Anterior cingulate cortex (tissue), 58 donors: Measurements from ENCODE around the gene CYTH4.

Experiments
- DNase-seq, 58 donors: peaks; one replicate each; lab custom pipeline; 2025; lab: John Stamatoyannopoulos, UW

The CYTH4 gene

DNA sequence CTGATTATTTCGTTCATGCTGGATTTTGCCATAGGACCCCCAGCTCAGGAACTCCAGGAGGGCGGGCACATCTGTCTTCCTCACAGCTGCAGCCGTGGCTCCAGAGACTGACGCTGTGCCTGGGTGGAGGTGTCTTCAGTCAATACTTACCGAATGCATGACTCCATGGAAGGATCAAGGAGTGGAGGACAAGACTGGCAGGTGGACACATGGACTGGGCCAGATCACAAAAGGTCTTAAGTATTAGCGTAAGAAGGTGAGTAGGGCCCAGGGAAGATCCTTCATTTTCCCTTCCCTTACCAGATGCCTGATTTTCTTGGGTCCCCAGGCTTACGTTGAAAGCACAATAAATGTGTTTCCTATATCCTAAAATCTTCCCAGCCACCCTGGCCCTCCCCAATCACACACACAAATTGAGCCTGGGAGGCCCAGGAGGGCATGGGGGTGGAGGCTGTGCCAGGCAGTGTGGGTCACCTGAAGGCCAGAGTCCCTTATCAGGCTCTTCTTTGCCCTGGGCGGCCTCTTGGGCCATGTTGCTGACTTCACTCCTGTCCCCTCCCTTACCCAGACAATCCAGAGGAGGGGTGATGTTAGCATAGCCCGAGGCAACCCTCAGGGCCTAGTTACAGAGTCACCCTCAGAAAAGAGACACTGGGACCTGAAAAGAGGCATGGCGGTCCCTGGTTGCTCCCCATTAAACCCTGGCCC lies 56.4 kb downstream of the CYTH4 start:
- DNase-seq: no peak

DNA sequence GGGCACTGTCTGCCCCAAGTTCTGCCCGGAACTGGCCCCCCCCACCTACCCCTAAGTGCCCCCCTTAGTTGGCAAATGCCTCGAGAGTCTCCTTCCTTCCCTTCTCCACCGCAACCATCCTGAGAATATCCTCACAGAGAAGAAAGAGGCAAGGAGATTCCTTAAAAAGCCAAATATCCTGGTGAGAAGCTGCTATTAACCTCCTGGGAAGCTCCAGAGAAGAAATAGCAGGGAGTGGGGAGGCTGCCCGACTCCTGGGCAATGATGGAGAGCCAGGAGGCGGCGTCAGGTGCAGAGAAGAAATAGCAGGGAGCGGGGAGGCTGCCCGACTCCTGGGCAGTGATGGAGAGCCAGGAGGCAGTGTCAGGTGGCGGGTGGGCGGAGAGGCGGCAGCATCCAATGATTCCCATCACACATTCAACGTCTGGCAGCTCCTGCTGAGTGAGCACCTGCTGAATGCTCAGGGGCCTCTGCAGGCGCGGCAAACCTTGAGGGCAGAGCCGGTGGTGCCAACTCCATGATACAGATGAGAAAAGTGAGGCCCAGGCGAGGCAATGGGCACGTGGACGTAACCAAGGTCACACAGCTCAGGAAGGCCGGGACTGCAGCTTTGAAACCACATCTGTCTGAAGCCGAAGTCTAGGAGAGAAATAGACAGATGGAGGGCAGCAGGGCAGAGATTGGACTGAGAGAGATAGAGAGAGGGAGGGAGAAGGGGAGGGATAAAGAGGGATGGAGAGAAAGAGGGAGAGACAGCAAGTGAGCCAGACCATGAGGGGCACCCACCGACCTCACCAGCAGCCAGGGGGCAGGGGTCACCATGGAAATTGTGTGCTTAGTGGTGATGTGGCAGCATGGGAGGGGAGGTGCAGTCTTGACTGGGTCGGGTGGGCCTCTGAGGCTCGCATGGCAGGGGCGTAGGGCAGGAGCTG lies 58.3 kb downstream of the CYTH4 start:
- DNase-seq: peak in 38 of 58 donors; percentile 16 to 81 (median 48)

DNA sequence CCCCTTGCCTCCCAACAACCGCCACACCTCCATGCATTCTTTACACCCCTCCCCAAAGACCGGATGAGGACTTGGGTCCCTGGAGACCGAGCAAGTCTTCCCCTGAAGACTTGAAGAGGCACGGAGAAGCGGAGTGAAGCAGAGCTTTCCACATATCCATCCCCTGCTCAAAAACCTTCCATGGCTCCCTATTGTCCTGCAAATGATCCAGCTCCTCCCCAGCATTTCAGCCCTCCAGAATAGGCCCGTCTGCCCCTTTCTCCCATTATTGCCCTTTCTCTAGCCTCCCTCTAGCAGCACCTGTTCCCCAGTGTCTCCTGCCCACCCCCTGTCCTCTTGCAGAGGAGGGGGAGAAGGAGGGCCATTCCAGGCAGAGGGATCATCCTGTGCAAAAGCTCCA lies 59.8 kb downstream of the CYTH4 start:
- no peak for DNase-seq

DNA sequence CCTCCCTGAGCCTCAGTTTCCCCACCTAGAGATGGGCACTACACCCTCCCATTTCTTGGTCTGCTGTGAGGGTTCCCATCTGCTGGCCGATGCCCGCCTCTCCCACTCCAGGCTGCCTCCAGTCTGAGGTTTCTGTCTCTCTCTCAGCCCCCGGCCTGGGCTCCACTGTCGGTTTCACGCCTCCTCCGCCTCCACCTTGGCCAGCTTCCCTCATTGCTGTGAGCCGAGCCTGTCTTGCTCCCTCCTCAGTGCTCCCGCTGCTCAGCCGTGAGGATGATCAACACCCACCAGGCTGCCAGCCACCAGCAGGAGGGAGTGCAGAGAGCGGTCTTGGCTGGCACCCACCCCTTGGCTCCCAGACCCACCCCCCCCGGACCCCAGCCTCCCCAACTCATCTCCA lies 61.0 kb downstream of the CYTH4 start:
- DNase-seq: peak in 31 of 58 donors; percentile 8 to 81 (median 43)

DNA sequence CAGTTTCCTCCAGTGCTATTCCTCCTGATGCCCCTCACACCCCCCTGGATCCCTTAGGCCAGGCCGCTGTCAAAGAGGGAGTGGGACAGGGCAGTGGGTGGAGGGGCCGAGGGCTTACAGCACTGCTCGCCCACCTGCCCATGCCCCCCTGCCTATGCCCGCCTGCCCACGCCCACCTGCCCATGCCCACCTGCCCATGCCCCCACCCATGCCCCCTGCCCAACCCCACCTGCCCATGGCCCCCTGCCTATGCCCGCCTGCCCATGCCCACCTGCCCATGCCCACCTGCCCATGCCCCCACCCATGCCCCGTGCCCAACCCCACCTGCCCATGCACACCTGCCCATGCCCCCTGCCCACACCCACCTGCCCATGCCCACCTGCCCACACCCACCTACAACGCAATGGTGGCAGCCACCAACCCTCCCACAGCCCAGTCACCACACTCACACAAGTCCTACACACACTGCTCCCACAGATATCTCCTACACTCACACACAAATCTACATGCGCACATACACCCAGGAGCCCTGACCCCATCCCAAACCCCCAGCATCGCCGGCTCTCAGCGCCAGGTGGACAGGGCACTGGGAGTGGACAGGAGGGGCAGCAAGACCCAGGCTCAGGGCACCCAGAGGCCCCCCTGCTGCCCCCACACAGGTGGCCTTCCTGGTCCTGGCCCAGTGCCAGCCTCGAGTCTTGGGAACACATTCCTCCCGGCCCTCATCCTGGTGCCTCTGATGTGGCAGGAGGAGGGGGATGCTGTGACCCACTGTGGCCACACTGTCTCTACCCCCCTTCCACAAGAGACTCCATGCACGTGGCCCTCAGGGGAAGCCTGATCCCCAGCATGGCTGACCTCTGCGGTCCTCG lies 61.8 kb downstream of the CYTH4 start:
- DNase-seq: peak in 1 of 58 donors; percentile 43

DNA sequence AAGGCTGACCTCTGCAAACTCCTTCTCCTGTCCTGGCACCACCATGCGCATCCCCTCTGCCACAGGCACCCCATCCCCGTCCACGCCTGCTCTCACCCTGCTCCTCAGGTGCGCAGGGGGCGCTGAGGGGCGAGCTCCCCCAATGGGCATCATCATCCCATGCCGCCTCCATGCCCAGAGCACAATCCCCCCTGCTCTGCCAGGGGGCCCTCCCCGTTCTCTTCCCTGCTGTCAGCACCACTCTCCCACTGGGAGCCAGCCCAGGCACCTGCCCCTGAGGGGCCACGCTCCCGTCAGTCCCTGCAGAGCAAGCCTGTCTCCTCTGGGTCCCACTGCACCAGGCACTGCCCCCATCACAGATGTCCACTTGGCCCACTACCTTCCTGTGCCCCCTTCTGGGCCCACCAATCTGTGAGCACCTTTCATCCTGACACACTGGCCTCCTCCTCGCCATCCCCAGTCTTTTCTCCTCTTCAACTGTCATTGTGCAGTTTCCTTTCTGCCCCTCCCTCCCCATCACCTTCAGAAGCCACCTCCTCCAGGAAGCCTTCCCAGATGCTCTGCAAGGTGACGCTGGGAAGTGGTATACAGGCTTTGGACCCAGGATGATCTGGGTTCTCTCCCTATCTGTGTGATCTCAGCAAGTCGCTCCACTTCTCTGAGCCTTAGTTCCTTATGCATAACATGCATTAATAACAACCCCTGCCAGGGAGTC lies 62.6 kb downstream of the CYTH4 start:
- DNase-seq: no peak

DNA sequence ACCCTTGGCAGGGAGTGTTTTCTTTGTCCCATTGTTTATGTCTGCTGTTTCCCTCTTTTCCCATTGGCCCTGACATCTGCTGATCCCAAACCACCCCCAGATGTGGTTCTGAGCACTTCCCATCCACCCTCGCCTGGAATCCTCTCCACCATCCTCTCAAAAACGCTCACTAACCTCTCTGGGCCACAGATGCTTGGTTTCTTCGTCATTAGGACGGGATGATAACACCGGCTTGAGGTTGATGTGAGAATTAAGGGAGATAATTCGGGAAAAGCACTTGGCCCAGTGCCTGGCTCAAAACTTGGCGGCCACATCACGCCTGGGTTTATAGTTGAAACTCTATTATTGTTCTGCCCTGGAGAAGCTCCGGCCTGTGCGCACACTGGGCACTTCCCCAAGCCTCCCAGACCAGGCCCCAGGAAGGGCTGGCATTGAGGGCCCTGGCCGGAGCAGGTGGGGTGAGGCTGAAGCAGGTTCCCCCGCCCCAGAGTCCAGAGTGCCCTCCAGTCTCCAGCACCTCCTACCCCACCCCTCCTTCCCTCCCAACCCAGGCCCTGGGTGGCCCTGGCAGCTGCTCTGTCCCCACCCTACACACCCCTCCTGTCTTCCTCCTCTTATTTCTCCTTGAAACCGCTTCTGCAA lies 63.7 kb downstream of the CYTH4 start:
- peak in 3 of 58 donors; percentile 5 to 40 (median 14) for DNase-seq

DNA sequence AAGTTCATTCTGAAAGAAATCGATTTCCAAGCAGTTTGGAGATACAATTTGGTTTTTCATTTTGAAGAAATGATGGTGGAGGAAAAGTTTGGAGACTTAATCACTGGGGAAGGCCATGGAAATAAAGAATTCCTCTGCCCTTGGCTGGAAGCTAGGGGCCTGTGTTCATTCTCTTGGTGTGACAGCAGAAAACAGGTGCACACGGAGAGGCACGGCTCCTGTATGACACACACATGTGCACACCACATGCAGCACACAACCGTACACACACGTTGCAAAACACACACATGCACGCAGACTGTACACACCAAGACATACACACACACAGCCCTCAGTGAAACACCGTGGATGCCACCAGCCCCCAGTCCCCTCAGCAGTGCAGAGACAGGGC lies 64.2 kb downstream of the CYTH4 start:
- DNase-seq: no peak

DNA sequence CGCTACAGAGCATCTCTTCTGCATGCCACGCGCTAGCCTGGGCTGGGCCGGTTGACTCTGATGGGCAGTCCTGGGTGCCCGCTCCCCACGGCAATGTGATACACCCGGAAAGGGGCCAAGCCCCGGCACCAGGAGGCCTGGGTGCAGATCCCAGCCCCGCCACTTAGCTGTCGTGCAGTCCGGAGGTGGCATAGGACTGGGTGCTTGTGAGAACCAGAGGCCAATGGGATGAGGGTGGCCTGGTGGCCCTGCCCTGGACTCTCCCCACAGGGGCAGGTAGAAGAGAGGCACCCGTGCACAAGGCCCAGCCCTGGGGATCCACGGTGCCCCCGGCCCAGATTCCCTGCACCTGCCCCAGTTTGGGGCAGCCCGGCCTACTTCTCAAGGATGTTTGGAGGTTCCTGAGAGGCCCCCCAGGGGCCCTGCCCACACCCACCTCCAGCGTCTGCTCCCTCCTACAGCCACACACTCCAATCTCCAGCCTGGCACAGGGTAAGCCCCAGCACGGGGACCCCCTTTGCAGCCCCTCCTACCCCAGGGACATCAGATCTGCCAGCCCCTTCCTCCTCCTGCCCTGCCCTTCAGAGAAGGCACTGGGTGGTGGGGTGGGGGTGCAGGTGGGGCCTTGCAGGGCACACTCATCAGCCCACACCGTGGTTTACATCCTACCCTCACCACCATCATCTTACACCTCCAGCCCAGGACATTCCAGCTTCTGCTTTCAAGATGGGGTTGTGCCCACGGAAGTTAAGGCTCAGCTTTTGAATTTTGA lies 66.9 kb downstream of the CYTH4 start:
- no peak for DNase-seq

DNA sequence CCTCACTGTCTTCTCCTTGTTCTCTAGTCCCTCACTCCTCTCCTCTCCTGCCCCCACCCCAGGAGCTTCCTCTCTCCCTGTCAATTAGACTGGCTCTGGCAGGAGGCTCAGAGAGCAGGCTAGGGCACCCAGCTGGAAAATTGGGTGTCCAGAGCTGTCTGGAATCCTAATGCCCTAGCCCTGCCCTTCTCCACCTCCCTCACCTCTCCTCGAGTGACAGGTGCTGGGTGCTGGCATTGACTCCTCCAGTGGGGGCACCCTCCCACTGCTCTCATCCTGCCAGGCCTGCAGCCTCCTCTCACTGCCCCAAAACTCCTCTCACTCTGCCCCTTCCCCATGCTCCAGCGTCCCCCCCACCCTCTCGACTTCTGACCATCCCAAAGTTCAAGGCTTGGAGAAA lies 68.9 kb downstream of the CYTH4 start:
- no peak for DNase-seq

DNA sequence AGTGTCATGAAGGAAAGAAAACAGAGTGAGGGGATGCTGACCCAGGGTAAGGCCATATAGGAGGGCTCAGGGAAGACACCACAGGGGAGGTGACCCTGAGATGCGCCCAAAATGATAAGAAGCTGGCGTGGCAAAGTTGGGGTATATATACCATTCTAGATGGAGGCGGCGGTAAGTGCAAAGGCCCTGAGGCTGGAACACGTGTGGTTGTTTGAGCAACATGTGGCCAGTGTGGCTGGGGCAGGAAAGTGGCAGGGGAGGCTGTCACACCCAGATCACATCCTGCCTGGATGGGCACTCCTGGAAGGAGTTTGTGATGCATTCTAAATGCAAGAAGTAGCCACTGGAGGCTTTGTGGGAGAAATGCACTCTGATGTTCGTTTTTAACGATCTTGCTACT lies 70.2 kb downstream of the CYTH4 start:
- no peak for DNase-seq

DNA sequence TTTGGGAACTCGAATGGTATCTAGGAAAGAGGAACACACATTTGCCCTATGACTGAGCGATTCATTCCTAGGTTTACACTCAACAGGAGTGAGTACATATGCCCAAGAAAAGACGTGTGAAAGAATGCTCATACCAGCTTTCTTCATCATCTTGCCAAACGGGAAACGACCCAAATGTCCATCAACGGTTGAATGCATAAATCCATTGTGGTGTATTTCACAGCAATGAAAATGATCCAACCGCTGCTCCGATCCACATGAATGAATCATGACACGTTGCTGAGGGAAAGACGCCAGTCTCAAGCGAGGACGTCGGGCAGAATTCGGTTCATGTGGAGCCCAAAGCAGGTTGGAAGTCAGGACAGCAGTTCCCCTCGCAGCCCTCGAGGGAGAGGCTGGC lies 71.5 kb downstream of the CYTH4 start:
- DNase-seq: peak in 5 of 58 donors; percentile 5 to 34 (median 23)

DNA sequence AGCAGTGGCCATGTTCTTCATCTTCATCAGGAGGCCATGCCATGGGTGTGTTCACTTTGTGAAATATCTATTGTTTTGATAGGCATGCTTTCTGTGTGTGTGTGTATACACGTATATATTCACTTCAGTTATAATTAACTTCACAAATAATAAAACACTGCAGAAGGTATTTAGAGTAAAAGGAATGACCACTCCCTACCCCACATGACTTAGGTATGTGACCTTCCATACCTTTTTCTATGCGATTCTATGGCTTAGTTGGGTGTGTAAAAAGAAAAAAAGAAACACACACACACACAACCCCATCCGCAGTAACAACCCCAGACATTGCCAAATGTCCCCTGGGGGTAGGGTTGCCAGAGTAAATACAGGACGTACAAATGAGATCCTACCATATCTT lies 72.0 kb downstream of the CYTH4 start:
- no peak for DNase-seq

DNA sequence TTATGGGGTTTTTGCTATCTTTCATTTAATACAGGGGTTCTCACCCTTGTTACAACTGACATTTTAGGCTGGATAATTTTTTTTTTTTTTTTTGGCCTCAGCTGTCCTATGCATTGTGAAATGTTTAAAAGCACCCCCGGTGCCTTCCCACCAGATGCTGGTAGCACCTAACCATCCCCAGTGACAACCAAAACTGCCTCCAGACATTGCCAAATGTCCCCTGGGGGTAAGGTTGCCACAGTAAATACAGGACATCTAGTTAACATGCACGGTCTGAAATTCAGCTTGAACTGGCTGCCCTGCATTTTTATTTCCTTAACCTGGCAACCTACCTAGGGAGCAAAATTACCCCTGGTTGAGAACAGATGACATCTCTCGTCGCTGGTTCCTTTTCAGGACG lies 72.4 kb downstream of the CYTH4 start:
- no peak for DNase-seq

DNA sequence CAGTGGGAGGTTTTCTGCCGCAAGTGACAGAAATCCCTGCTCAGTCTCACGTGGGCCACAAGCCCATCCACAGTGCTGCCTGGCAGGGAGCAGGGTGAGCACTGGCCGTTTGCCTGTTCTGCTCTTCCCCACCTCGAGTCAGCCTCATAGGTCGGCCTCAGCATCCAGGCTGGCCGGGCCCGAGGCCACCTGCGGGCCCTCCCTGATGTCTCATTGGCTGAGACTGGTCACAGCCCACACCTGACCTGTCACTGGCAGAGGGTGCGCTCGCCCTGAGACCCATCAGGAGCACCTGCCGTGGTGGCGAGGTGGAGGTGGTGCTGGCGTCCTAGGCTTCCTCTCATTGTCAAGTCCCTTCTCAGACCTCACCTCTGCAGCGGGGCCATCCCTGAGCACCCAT lies 72.9 kb downstream of the CYTH4 start:
- no peak for DNase-seq

DNA sequence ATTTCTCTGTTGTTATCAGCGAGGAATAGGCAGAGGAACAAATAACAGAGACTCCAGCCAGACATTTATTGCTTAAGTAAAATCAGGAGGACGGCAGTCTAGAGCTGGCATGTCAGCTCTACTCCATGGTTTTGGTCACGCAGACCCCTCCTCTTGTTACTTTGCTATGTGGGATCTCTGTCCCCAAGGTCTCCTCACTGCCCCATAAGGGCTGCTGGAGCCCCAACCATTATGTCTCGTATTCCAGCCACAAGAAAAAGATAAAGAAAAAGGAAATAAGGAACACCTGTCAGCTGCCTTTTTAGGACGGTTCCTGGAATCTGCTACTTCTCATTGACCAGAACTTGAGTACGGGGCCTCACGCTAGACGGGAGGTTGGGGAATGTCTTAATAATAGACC lies 74.6 kb downstream of the CYTH4 start:
- DNase-seq: no peak

DNA sequence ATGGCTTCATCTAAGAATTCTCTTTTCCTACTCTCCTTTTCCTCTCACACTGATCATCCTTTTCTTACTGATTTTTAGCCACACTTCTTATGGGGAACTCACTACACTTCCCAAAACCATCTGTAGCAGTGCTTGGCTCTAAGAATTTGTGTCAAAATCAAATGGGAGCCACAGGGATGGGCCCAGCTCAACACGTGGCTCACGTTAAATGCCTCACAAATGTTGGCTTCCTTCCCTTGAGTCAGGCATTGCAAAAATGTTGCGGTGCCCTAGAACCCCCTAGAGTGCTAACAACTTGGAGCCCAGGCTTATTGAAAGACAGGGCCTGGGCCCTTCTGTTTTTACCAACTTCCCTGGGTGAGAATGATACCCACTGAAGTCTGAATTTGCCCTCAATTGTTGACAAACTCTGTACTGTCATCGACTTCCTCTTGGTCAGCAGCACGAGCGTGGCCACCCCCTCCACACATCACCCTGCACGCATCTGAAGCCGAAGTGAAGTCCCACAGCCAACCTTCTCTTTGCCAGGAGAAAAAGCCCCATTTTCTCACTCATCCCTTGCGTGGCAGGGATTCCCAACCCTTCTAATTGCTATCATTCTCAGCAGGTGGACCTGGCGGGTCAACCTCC lies 75.3 kb downstream of the CYTH4 start:
- DNase-seq: no peak

DNA sequence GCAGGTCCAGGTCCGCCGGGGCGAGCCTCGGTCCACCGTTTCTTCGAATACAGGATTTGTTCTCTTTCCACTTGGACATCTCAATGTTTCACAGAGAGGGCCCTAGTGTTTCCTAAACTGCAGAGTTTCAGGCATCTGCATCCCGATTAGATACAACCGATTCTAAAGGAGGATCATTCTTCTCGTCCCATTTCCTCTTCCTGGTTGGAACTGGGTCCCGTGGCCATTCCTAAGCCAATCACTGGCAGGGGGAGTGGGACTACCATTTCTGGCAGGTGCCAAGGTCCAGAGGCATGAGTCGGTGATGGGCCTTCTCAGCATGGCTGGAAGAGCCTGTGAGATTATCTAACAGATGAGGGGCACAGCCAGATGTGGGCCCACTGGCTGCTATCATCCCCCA lies 76.1 kb downstream of the CYTH4 start:
- no peak for DNase-seq
